K562 (cell line): ENCODE results near the gene SH3BP5.

Experiments used
- CEBPB ChIP-seq: fragments of 450-650 bp; IDR thresholded peaks from 2 replicates; pipeline ENCODE4 v1.6.1; 2016; ENCODE audit warnings: missing genetic modification characterization, missing compliant biosample characterization
- PCBP1 ChIP-seq: fragments of 200-400 bp; formaldehyde crosslinking; IDR thresholded peaks from 2 replicates; pipeline ENCODE4 v1.6.1; 2018; ENCODE audit warnings: mild to moderate bottlenecking, low read depth, low read length; ENCODE audit not compliant: poor library complexity, severe bottlenecking
- PHF8 ChIP-seq: fragments of 200-600 bp; sonication (generic); IDR thresholded peaks from 2 replicates; pipeline ENCODE4 v1.6.1; 2012; ENCODE audit warnings: mixed run types, mild to moderate bottlenecking, inconsistent platforms, low read length, moderate library complexity, borderline replicate concordance
- RFX5 ChIP-seq: IDR thresholded peaks from 2 replicates; pipeline ENCODE4 v1.6.1; 2011; ENCODE audit warnings: low read depth, mild to moderate bottlenecking, improper control_type of control experiment, low read length
- SETDB1 ChIP-seq: IDR thresholded peaks from one replicate; pipeline ENCODE4 v1.6.1; 2012; ENCODE audit warnings: low read length, control low read depth, inconsistent platforms
- SMAD4 ChIP-seq: fragments of 250-450 bp; sonication (Bioruptor Pico); conservative IDR thresholded peaks from 2 replicates; pipeline ENCODE4 v1.8.0; 2021; ENCODE audit warnings: inconsistent platforms, mild to moderate bottlenecking, moderate library complexity
- U2AF1 ChIP-seq: fragments of 200-400 bp; formaldehyde crosslinking; optimal IDR thresholded peaks from 2 replicates; pipeline ENCODE3; 2017; ENCODE audit warnings: mild to moderate bottlenecking, low read depth, low read length, moderate library complexity
- ZNF407 ChIP-seq: fragments of 450-650 bp; IDR thresholded peaks from 2 replicates; pipeline ENCODE4 v1.6.1; 2016; ENCODE audit warnings: low read depth
- ZNF584 ChIP-seq: fragments of 200-800 bp; sonication (Bioruptor generic); IDR thresholded peaks from 2 replicates; pipeline ENCODE4 v1.6.1; 2016; ENCODE audit warnings: low read depth, mild to moderate bottlenecking, missing genetic modification characterization, missing compliant biosample characterization
- ZSCAN32 ChIP-seq: fragments of 450-650 bp; formaldehyde crosslinking; IDR thresholded peaks from 2 replicates; pipeline ENCODE4 v1.4.0; 2020; ENCODE audit warnings: mild to moderate bottlenecking, moderate library complexity
- TF ChIP-seq, protein P1 (sequence below), 3 experiments: IDR thresholded peaks in 2 of 3; conservative IDR thresholded peaks in 1 of 3; 2 replicates each; pipeline ENCODE4 v1.5.1; 2011 to 2012; ENCODE audit warnings: low read length in 3 of 3, mild to moderate bottlenecking in 3 of 3, control low read depth in 2 of 3, improper control_type of control experiment in 1 of 3, inconsistent platforms in 1 of 3, low read depth in 1 of 3, mixed read lengths in 1 of 3, moderate library complexity in 1 of 3; ENCODE audit not compliant: insufficient read depth in 2 of 3

GRCh38 chr3:15207836-15208504 is 124.4 kb downstream of the SH3BP5 start:
- TF ChIP-seq SETDB1 (no peak), ZNF407 (no peak), SMAD4 (CRISPR knock-in tag) (no peak), ZSCAN32 (CRISPR knock-in tag) (no peak), PCBP1 (no peak), U2AF1 (no peak), ZNF584 (CRISPR knock-in tag) (no peak), PHF8 (no peak), RFX5 (no peak), CEBPB (tag) (no peak)
- TF ChIP-seq, protein P1, sequence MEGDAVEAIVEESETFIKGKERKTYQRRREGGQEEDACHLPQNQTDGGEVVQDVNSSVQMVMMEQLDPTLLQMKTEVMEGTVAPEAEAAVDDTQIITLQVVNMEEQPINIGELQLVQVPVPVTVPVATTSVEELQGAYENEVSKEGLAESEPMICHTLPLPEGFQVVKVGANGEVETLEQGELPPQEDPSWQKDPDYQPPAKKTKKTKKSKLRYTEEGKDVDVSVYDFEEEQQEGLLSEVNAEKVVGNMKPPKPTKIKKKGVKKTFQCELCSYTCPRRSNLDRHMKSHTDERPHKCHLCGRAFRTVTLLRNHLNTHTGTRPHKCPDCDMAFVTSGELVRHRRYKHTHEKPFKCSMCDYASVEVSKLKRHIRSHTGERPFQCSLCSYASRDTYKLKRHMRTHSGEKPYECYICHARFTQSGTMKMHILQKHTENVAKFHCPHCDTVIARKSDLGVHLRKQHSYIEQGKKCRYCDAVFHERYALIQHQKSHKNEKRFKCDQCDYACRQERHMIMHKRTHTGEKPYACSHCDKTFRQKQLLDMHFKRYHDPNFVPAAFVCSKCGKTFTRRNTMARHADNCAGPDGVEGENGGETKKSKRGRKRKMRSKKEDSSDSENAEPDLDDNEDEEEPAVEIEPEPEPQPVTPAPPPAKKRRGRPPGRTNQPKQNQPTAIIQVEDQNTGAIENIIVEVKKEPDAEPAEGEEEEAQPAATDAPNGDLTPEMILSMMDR (IDR thresholded peaks at IDR 0.05 in 2 of 3, conservative IDR thresholded peaks at IDR 0.05 in 1 of 3; ENCODE audit: insufficient read depth in 2 of 3, low read depth in 1 of 3, low read length in 3 of 3): no peak
